Activated CD8-positive, alpha-beta memory T cell treated with anti-CD3 and anti-CD28 coated beads, Interleukin-2, amount 50 U/mL, for 1 hour (primary cell): ENCODE measurements around the gene TTC9C.
"Not testable (repeated sequence)": the region's sequence is repeated elsewhere in the genome, so short reads cannot be mapped to it uniquely, and the experiment has no call there.

Source experiments
- DNase-seq: peaks from one replicate; pipeline ENCODE4 v3.0.0-alpha.2; 2020; ENCODE audit errors: extremely low read depth

TTC9C gene, protein sequence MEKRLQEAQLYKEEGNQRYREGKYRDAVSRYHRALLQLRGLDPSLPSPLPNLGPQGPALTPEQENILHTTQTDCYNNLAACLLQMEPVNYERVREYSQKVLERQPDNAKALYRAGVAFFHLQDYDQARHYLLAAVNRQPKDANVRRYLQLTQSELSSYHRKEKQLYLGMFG

DNA sequence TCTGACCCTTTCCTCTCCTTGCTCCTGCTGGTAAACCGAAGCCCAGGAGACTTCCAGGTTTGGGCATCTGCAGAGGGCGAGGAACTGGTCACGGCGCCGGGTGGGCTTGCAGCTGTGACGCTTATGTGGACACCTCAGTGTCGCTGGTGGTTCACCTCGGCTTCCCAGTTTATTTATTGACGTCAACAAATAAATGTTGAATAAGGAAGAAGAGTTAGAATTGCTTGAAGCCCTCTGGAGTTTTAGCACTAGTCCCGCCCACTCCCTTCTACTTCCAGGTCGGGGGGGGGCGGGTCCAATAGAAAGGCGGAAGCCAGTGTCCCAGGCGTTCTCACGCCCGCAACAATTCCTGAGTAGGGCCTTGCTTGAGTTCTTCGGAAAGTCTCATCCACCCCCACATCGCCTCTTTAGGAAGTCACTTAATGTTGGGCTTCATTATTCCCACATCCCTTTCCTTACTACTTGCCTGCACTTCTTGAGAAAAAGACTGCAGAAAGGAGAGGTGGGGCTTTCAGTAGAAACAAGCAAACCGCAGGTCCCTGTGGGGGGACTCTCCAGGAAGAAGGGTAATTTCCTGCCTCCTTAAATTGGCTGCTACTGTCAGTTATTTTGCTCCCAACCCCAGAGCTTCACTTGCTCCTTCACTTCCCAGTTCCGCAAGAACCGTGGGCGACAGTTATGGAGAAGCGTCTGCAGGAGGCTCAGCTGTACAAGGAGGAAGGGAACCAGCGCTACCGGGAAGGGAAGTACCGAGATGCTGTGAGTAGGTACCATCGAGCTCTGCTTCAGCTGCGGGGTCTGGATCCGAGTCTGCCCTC, at the start of gene TTC9C:
Gene TTC9C, plus strand, starts transcription at position 316 of the 818 bp plus-strand sequence. Its CDS starts 363 bp downstream, at position 679.
- peak; percentile 56 for DNase-seq

DNA sequence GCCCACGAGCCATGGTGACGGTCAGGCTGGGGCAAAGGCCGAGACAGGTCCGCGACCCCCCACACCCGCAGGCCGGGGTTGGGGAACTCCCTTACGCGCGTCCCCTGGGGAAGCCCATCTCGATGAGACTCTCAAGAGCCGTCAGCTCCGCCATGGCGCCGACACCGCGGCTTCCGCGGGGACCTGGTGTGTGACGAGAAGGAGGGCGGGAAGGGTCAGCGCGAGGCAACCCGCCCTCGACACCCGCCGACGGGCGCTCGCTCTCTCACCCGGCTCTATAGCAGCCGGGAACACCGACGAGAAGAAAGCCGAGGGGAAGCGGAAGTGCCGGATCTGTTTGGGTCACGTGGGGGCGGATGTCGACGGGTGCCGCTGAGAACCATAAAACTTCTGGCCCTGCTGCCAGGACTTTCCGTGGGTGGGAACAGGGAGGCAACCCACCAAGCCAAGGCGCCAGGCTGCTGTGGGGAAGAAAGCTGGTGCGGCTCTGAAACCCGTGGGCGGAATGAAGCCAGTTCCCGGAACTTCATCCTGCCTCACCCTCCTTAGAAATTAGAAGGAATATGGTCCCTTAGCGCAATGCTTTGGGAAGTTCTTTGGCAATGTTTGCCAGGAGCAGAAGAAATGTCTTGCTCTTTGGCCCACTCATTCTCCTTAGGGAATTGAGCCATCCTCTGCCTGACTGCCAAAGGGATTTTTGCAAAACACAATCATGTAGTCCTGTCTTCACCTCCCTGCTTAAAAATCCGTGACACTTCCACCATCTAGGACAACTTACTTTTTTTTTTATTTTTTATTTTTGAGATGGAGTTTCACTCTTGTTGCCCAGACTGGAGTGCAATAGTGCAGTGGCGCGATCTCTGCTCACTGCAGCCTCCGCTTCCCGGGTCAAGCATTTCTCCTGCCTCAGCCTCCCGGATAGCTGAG, 49.3 kb upstream of the TTC9C start, which contains the start of gene UBXN1:
Gene UBXN1, minus strand, starts transcription at position 304 of the 927 bp plus-strand sequence. Its CDS starts 150 bp downstream, at position 154.
- peak; percentile 50 for DNase-seq

DNA sequence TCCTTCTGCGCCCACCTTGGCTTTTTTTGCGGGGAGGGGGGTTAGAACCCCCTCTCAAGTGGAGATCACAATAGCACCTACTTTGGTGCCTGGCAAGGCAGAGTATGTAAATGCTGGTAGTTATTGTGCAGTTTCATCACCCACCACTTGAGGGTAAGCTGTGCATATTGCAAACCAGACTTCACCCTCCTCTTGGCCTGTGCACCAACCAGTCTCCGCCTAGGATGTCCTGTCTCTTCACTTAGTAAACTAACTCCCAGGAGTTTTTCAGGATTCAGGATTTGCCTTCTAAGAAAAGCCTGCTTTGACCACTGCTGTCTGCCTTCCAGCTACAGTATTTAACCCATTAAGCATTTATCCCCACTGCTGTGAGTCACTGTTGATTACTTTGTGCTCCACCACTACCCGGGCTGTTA, 47.5 kb upstream of the TTC9C start:
- no peak for DNase-seq

DNA sequence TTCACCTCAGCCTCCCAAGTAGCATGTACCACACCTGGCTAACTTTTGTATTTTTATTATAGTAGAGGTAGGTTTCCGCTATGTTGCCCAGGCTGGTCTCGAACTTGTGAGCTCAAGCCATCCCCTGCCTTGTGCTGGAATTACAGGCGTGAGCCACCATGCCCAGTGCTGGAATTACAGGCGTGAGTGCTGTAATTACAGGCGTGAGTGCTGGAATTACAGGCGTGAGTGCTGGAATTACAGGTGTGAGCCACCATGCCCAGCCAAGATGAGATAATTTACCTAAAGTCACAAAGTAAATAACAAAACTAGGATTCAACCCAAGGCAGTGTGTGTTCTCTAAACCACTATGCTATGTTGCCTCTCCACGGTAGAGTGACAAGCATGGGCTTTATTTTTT, 45.8 kb upstream of the TTC9C start:
- DNase-seq, result no peak

DNA sequence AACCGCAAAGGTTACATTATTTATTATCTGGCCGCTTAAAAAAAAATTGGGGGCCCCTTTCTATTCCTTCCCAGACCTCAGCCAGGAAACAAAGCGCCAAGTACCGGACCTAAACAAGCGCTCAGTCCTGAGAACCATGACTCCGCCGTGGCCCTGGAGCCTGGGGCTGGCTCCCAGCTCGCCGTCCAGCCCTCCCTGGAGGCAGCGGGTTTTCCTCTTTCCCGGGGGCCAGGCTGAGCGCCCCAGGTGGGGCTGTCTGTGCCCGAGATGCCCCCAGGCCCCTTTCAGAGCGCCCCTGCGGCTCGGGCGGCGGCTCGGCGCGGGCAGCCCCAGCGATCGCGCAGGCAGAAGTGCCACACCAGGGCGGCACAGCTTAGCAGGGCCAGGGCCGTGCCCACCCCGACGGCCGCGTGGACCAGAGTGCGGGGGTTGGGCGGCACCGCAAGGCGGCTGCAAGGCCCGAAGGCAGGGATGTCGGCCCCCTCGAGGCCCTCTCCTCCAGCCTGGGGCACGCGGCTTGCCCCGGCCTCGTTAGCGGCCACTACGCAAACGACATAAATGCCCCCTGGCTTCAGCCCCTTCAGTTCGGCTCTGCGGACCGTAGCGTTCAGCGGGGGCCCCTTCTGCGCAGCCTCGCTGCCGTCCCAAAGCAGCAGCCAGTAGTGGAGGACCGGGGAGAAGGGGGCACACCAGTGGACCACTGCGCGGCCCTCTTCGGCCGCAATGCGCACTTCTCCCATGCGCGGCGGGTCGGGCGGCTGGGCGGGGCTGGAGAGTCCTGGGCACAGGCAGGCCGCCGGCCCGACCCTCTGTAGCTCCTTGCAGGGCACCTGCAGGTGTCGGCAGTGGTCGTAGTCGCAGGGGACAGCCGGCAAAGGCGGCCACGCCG, 40.5 kb upstream of the TTC9C start:
- DNase-seq, result no peak

DNA sequence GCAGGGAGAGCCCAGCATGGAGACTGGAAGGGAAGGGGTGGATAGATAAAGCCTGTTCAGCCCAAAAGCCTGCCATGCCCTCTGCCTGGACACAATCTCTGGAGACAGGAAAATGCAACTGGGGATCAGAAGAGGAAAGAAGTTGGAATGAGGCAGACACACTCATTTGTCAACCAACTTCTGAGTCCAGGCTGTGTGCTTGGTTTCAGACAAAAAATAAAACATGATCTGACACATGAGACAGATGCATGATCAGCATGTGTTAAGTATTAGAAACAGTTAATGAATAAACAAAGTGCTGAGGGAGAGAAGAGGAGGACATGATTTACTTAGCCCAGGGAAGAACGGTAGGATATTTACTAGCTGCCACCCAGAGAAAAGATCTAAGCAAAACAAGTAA, 39.8 kb upstream of the TTC9C start:
- DNase-seq, result no peak

DNA sequence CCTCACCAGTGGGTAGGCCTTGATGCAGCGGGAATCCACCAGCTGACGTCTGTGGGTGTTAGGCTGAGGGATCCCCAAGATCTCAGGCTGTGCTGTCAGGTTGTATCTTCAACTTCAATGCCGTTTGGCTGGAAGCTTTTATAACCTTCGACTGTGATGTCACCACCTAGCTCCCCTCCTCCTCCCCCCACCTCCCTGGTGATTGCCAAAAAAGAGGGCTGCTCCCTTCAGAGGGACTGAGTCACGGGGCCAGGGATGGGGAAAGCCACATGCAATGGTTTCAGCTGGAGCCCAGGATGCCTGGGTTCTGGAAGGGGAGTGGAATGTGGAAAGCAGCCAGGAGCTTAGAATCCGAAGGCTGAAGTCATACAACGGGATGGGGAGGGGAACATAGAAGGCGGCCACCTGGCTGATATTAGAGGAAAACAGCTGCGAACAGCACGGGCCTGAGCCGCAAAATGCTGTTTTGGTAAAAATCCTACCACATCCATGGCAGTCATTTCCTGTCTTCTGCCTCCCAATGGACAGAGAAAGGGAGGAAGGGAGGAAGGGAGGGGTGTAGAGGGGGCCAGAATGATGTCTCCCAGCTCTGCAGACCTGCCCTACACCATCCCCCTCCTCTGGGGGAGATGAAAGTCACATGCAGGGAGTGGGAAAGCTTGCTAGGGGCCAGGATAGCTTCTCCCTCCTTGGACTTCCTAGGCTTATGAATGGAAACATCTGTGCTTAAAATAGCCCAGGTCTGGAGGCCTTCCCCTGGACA, 38.7 kb upstream of the TTC9C start, which contains the start of gene LRRN4CL:
Gene LRRN4CL, minus strand, starts transcription at position 110 of the 763 bp plus-strand sequence. CDS start 1,022 bp downstream, outside the sequence.
- DNase-seq, result no peak

DNA sequence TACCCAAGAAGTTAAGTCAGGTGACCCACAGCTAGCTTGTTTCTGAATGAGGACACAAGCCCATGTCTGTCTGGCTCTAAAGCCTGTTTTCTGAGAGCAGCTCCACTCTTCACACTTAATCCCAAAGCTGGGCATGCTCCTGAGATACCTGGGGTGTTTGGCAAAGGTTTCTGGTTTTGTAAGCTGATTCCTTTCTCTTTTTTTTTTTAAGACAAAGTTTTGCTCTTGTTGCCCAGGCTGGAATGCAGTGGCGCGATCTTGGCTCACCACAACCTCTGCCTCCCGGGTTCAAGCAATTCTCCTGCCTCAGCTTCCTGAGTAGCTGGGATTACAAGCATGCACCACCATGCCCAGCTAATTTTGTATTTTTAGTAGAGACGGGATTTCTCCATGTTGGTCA, 34.7 kb upstream of the TTC9C start:
- DNase-seq, result not testable (repeated sequence)

DNA sequence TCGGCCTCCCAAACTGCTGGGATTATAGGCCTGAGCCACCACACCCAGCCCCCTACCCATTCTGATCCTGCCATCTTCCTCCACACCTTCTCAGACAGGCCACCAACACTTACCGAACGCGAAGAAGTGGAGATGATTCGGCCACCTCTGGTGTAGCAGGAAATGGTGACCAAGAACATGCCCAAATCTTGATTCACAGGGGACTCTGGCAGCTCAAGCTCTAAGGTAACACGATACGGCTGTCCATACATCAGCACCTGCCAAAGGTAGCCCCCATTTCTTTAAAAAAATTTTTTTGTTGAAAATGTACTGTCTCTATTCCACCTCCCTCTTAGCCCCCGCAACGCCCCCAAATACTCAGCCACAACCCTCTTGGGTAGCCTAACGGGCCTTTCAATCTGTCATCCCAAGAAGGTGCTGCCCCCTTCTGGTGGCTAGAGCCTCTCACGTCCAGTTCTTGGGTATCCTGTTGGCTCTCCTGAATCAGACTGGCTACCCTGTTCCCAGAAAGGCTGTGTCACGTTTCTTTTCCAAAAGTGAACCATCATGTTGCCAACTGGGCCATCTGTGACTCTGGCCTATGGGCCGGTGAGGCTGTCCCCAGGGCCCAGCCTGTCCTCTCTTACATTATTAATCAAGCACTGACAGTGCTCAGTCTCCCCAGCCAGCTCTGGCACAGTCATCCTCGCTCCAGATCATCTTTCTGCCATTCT, 33.7 kb upstream of the TTC9C start:
- DNase-seq, result peak; percentile 54

DNA sequence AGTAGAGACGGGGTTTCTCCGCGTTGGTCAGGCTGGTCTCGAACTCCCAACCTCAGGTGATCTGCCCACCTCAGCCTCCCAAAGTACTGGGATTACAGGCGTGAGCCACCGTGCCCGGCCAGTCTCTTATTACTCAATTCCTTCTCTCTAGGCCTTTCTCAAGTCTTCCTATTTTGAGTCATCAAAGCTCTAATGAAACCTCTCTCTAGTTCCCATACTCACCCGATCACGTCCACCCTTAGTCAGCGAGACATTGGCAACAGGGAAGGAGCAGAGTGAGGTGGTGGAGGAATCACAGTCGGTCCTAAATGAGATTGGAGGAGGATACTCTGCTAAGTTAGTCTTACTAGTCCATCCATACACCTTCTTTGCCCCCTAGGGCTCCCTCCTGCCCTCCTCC, 26.0 kb upstream of the TTC9C start:
- no peak for DNase-seq

DNA sequence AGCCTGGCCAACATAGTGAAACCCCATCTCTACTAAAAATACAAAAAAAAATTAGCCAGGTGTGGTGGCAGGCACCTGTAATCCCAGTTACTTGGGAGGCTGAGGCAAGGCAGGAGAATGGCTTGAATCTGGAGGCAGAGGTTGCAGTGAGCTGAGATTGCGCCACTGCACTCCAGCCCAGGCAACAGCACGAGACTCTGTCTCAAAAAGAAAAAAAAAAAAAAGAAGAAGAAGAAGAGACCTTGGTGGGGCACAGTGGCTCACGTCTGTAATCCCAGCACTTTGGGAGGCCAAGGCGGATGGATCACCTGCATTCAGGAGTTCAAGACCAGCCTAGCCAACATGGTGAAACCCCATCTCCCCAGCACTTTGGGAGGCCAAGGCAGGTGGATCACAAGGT, 24.4 kb upstream of the TTC9C start:
- DNase-seq, result not testable (repeated sequence)

DNA sequence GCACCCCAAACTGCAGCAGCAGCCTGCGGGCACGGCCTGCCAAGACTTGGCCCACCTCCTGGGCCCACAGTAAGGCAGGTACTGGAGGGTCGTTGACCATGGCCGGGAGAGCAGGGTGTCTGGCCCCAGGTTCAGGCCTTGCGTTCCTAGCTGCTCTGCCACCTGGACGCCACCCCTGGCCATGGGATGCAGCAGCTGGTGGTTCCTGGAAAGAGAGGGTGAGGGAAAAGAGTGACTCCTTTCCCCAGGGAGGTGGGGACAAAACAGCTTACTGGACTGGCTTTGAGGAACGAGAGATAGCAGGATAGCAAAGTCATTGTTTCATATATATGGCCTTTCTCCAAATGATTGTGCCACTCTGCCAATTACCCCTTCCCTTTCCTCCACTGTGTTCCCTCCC, 22.9 kb upstream of the TTC9C start:
- DNase-seq, result no peak

DNA sequence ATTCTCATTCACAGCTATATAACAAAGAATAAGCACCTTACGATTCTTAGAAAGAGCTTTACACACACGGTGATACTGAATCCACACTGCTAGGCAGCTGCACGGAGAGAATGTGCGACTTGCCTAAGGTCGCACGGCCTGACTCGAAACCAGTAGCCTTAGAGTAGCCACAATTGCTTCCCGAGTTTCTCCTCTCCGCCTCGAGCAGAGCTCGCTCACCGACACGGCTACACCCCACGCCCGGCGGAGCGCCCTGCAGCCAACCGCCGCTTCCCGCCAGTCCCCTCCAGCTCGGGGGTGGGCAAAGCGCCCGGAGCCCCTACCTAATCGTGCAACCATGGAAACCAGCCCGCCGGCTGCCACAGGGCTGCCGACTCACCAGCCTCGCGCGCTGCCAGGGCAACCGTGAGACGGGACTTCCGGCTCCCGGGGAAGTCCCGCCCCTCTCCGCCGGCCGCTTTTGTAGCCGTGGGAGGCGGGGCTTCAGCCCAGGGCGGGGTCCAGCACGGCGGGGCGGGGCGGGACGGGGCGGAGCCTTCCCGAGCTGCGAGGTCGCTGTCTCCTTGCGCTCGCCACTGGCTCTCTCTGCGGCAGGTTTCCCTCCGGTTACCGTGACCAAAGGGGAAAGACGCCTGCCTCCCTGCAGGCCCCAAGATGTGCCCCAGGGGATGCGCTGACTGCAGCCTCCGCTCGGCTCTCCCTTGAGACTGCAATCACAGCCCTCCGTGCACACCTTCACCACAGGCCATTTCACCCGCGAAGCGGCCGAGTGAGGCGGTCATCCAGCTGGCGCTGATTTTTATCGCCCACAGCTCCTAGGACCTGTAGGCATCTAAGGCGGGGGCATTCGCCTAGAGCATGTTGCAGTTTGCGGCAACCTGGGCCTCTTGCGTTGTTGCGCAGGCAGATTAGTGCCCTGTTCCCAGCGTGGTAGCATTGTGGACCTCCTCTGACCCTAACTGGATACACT, 22.1 kb upstream of the TTC9C start:
- DNase-seq, result peak; percentile 87

DNA sequence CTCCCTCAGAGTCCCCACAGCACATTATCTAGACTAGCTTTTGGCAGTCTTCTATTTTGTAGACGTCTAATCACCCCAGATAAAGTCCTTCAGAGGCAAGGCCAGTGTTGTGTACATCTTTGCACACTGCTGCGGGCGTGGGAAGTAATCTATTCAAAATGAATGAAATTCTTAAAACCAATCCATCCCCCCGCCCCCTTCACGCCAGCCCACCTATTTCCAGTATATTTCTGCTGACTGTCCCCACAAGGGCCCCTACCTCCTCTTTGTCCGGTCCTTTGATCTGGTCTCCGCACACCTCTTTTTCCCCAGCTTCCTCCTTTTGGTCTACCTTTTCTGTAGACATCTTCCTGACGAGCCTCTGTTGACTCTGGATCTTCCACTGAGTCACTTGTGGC, 21.4 kb upstream of the TTC9C start:
- no peak for DNase-seq

DNA sequence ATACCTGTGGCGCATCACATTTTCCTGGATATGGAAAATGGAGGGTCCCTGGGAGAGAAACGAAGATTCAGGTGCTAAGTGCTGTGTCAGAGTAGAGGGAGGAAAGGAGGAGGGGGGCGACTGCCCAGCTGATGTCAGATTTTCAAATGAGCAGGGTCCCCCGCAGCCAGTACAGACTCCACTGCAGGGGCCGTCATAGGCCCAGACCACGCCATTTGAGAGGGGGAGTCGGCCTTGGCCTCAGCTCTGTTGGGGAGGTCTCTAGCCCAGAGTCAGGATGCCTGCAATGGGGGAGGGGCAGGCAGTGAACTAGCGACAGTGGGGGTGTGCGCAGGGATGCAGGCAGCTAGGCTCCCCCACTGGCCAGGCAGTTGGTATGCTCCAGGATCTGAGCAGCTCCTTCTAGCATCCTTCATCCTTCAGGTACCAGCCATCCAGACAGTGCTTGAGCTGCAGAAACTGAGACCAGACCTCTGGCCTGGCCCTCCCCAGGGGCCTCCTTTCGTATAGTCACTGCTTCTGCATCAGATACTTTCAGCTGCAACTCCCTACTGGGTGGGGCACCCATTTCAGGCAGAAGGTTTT, 20.9 kb upstream of the TTC9C start, which contains the start of the genes BSCL2 and GNG3:
Gene BSCL2, minus strand, starts transcription at position 148 of the 585 bp plus-strand sequence. CDS start 229 bp downstream, outside the sequence.
Gene GNG3, plus strand, starts transcription at position 400 of the 585 bp plus-strand sequence. CDS start 620 bp downstream, outside the sequence.
- DNase-seq, result no peak

DNA sequence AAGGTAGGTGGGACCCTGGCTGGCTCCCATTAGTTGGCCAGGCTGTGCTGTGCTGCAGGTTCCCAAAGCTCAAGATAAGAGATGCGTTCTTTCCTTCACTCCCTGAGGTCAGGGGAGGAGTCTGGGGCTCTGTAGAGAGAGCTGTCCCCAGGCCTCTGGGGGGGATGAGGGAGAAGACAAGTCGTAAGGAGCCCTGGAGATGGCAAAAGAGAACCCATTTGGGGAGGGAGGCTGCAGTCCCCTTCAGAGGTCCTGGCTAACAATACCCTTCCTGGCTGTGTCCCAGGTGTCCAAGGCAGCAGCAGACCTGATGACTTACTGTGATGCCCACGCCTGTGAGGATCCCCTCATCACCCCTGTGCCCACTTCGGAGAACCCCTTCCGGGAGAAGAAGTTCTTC, 19.9 kb upstream of the TTC9C start:
- no peak for DNase-seq

DNA sequence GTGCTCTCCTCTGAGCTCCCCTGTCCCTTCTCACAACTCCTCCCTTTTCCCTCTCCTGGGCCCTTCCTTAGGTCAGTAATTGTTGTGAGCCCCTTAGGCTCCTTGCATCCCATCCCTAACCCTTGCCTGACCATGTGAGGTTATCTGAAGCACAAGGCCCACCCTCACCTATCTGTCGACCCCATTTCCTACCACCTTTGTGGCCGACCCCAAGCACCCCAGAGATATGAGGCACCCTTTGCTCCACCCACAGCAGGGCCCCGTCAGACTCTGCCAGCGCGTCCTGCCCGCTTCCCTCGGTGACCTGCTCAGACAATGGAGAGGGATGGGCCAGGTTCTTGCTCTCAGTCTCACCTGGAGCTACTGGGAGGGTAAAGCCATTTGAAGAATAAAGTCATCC, 19.5 kb upstream of the TTC9C start:
- DNase-seq, result no peak
